CD4-positive, alpha-beta T cell (primary cell): ENCODE results near the gene PHF2. TPM values are rescaled to one million over a fixed set of nuclear protein-coding genes. Genes with fewer than 3 reads are reported as not detected.

Source experiments
- ATAC-seq: fragments of 200-7000 bp; cut with Tn5 transposase; one replicate; pipeline ENCODE4 v1.10.0; 2022; ENCODE audit warnings: mild to moderate bottlenecking; ENCODE audit not compliant: poor library complexity
- CTCF ChIA-PET: fragments of 350-600 bp; sonication (Branson Sonifier 250); formaldehyde crosslinking; loops from one replicate; lab custom pipeline; 2021; ENCODE audit warnings: antibody characterized with exemption, inconsistent platforms; lab: Charles Lee
- POLR2A ChIA-PET: fragments of 350-600 bp; sonication (Branson Sonifier 250); formaldehyde crosslinking; loops from one replicate; lab custom pipeline; 2021; ENCODE audit warnings: antibody characterized with exemption, inconsistent platforms; lab: Charles Lee
- DNase-seq, 14 experiments: peaks; one replicate each; pipeline ENCODE4 v3.0.0-alpha.2; 2013 to 2020; ENCODE audit warnings: mixed read lengths in 2 of 14
- H3K27ac ChIP-seq, 2 donors: one replicate each; pipeline versions ENCODE4 v1.5.1 to v1.7.0; 2013; ENCODE audit warnings: low read length in 2 of 2, low read depth in 1 of 2, mild to moderate bottlenecking in 1 of 2
- H3K27me3 ChIP-seq, 2 experiments: 1 replicate in 1 of 2; 2 replicates in 1 of 2; pipeline versions ENCODE4 v1.6.1 to v1.7.0; 2013; ENCODE audit warnings: low read length in 2 of 2, control low read depth in 1 of 2, mild to moderate bottlenecking in 1 of 2, moderate library complexity in 1 of 2; ENCODE audit not compliant: insufficient read depth in 2 of 2, control insufficient read depth in 1 of 2
- H3K36me3 ChIP-seq: one replicate; pipeline ENCODE4 v1.6.1; 2013; ENCODE audit warnings: low read length, control low read depth; ENCODE audit not compliant: insufficient read depth
- H3K4me1 ChIP-seq: one replicate; pipeline ENCODE4 v1.6.1; 2013; ENCODE audit warnings: low read length, control low read depth; ENCODE audit not compliant: insufficient read depth
- H3K4me3 ChIP-seq: one replicate; pipeline ENCODE4 v1.5.1; 2013; ENCODE audit warnings: mild to moderate bottlenecking, low read length, moderate library complexity
- H3K9me3 ChIP-seq, 2 experiments: 1 replicate in 1 of 2; 2 replicates in 1 of 2; pipeline versions ENCODE4 v1.6.1 to v1.7.0; 2013; ENCODE audit warnings: low read length in 2 of 2, mild to moderate bottlenecking in 2 of 2, control low read depth in 1 of 2, moderate library complexity in 1 of 2; ENCODE audit not compliant: control insufficient read depth in 1 of 2, insufficient read depth in 1 of 2
- H3K27ac Mint-ChIP-seq: one replicate; pipeline ENCODE4 v1.8.0; 2020; ENCODE audit warnings: mixed read lengths
- H3K27me3 Mint-ChIP-seq: one replicate; pipeline ENCODE4 v1.8.0; 2021; ENCODE audit warnings: mixed read lengths
- H3K36me3 Mint-ChIP-seq: one replicate; pipeline ENCODE4 v1.8.0; 2021; ENCODE audit warnings: low read depth, mixed read lengths
- H3K4me1 Mint-ChIP-seq: one replicate; pipeline ENCODE4 v1.8.0; 2021; ENCODE audit warnings: low read depth, mixed read lengths
- H3K4me3 Mint-ChIP-seq: one replicate; pipeline ENCODE4 v1.8.0; 2020; ENCODE audit warnings: mild to moderate bottlenecking, mixed read lengths
- H3K9me3 Mint-ChIP-seq: one replicate; pipeline ENCODE4 v1.8.0; 2020; ENCODE audit warnings: mixed read lengths
- intact Hi-C, 2 experiments: fragments of 100-400 bp; cut with DNase I in 1 of 2; cut with micrococcal nuclease in 1 of 2; formaldehyde crosslinking; loops; one replicate each; pipeline versions ENCODE4 v1.15.1 to v1.9.0; 2023 to 2025; cut with DNase I, micrococcal nuclease
- total RNA-seq, 174 experiments: library from RNA in 2 of 174; stranded (reverse) in 2 of 174; gene quantifications; one replicate each; pipeline ENCODE4 v1.2.3 and lab custom pipeline; 2021 to 2026
- TF ChIP-seq, protein P1 (sequence below): fragments of 200-600 bp; IDR thresholded peaks from one replicate; pipeline ENCODE4 v1.8.0; 2022; ENCODE audit warnings: antibody characterized with exemption, mild to moderate bottlenecking

The PHF2 gene
- total RNA-seq, 2 experiments from 2014 or later = 27.3 to 28.8 TPM

DNA sequence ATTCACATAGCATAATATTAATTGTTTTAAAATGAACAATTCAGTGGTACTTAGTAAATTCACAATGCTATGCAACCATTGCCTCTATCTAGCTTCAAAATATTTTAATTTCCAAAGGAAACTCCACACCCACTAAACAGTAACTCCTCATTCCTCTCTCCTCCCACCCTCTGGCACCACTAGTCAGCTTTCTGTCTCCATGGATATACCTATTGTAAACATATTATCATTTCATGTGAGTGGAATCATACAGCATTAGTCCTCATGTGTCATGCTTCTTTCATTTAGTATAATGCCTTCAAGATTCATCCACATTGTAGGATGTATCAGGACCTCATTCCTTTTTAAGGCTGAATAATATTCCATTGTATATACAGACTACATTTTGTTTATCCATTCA lies 48.6 kb downstream of the PHF2 start:
- intact Hi-C loops = no loop called here
- DNase-seq (no peak), ATAC-seq (no peak)
- no peak overlapping the region for H3K4me3 Mint-ChIP-seq
- H3K4me3 ChIP-seq = no peak overlapping the region
- CTCF ChIA-PET = no interaction called here
- peaks cover 7% of the 10 kb centered on the region for H3K9me3 Mint-ChIP-seq
- TF ChIP-seq, protein P1, sequence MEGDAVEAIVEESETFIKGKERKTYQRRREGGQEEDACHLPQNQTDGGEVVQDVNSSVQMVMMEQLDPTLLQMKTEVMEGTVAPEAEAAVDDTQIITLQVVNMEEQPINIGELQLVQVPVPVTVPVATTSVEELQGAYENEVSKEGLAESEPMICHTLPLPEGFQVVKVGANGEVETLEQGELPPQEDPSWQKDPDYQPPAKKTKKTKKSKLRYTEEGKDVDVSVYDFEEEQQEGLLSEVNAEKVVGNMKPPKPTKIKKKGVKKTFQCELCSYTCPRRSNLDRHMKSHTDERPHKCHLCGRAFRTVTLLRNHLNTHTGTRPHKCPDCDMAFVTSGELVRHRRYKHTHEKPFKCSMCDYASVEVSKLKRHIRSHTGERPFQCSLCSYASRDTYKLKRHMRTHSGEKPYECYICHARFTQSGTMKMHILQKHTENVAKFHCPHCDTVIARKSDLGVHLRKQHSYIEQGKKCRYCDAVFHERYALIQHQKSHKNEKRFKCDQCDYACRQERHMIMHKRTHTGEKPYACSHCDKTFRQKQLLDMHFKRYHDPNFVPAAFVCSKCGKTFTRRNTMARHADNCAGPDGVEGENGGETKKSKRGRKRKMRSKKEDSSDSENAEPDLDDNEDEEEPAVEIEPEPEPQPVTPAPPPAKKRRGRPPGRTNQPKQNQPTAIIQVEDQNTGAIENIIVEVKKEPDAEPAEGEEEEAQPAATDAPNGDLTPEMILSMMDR = no peak
- no peak overlapping the region for H3K27ac Mint-ChIP-seq
- peaks cover 8% of the 10 kb centered on the region for H3K4me1 Mint-ChIP-seq
- no peak overlapping the region for H3K27ac ChIP-seq
- H3K9me3 ChIP-seq = peaks cover 8 to 11% of the 10 kb centered on the region in 2 experiments
- POLR2A ChIA-PET = no interaction called here
- H3K36me3 ChIP-seq = peaks cover 8% of the 10 kb centered on the region
- H3K4me1 ChIP-seq = peaks cover 17% of the 10 kb centered on the region
- no peaks in the 10 kb centered on the region for H3K27me3 ChIP-seq
- H3K27me3 Mint-ChIP-seq = no peaks in the 10 kb centered on the region
- peaks cover 18% of the 10 kb centered on the region for H3K36me3 Mint-ChIP-seq

DNA sequence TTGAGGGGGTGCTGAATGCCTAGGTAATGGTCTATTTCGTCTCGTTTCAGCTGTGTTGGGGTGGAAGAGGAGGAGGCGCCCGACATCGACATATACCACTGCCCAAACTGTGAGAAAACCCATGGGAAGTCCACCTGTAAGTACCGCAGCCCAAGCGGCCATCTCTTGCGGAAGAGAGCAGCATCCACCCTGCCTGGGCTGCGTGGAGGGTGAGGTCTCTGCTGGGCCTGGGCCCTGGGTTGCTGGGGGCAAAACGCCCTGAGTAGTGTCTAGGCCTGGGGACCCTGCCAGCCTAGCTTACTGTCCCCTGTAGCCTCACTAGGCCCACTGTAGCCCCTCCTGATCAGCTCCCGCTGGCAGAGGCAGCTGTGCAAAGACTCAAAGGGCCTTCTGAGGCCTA lies 53.5 kb downstream of the PHF2 start:
- Histone ChIP-seq H3K4me1 (no peaks in the 10 kb centered on the region), H3K9me3 (peaks cover 8 to 11% of the 10 kb centered on the region in 2 experiments), H3K27ac (no peak overlapping the region), H3K27me3 (no peaks in the 10 kb centered on the region), H3K4me3 (no peak overlapping the region), H3K36me3 (peaks cover 54% of the 10 kb centered on the region)
- H3K4me3 Mint-ChIP-seq = no peak overlapping the region
- H3K36me3 Mint-ChIP-seq = peaks cover 56% of the 10 kb centered on the region
- no peak for ATAC-seq
- no peaks in the 10 kb centered on the region for H3K4me1 Mint-ChIP-seq
- no peaks in the 10 kb centered on the region for H3K27me3 Mint-ChIP-seq
- intact Hi-C loops = no loop called here
- H3K9me3 Mint-ChIP-seq = peaks cover 7% of the 10 kb centered on the region
- TF ChIP-seq, protein P1 = no peak
- CTCF ChIA-PET = no interaction called here
- H3K27ac Mint-ChIP-seq = no peak overlapping the region
- POLR2A ChIA-PET = no interaction called here
- no peak for DNase-seq

DNA sequence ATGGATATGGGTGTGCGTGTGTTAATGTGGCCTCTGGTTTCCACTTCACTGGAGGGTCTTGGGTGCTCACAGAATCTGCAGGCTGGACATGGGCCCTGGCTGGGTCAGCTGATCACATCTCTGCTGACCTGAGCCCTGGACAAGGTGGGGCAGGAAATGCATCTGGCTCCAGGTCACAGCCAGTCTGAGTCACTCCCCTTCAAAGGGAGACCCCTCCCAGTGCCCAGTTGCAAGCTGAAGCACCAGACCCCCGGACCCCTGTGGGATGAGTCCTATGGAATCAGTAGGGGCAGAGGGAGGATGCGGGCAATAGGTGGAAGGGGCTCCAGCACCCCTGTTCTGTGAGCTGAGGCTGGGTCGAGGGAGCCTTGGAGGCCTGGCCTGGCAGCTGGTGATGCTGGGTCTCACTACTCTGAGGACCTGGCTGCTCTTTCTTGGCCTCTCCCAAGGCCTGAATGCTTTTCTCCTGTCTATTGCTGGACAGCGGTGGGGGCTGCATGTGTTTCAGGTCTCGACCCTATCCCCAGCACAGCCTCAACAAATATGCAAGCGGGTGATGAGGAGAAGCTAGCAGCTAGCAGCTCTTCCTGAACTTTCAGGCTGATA lies 54.5 kb downstream of the PHF2 start:
- intact Hi-C loops = no loop called here
- Mint-ChIP-seq H3K36me3 (peaks cover 66% of the 10 kb centered on the region), H3K4me1 (no peaks in the 10 kb centered on the region), H3K4me3 (no peak overlapping the region), H3K27ac (no peak overlapping the region), H3K27me3 (no peaks in the 10 kb centered on the region), H3K9me3 (peaks cover 7% of the 10 kb centered on the region)
- Histone ChIP-seq H3K4me1 (no peaks in the 10 kb centered on the region), H3K27me3 (no peaks in the 10 kb centered on the region), H3K9me3 (peaks cover 11 to 12% of the 10 kb centered on the region in 2 experiments), H3K27ac (no peak overlapping the region), H3K36me3 (peaks cover 59% of the 10 kb centered on the region), H3K4me3 (no peak overlapping the region)
- ChIA-PET CTCF (no interaction called here), POLR2A (no interaction called here)
- DNase-seq (no peak), ATAC-seq (no peak)
- TF ChIP-seq, protein P1 = no peak
